Ascending aorta (tissue), 2 donors: ENCODE measurements around the gene ACOXL. TPM values are rescaled to one million over a fixed set of nuclear protein-coding genes. Genes with fewer than 3 reads are reported as not detected.

Experiments used
- DNase-seq, 2 donors: peaks; one replicate each; pipeline ENCODE4 v3.0.0-alpha.2; 2019; ENCODE audit warnings: low spot score in 2 of 2
- H3K27ac ChIP-seq, 2 donors: fragments of 200-600 bp; sonication (generic); one replicate each; pipeline ENCODE4 v1.5.1; 2016 to 2017; ENCODE audit warnings: mild to moderate bottlenecking in 1 of 2
- H3K27me3 ChIP-seq: fragments of 200-600 bp; sonication (generic); one replicate; pipeline ENCODE4 v1.5.1; 2017
- H3K36me3 ChIP-seq, 2 donors: fragments of 200-600 bp; sonication (generic); one replicate each; pipeline ENCODE4 v1.5.1; 2016
- H3K4me1 ChIP-seq, 2 donors: fragments of 200-600 bp; sonication (generic); one replicate each; pipeline ENCODE4 v1.5.1; 2016 to 2017; ENCODE audit warnings: mild to moderate bottlenecking in 1 of 2
- H3K4me3 ChIP-seq, 2 donors: fragments of 200-600 bp; sonication (generic); one replicate each; pipeline ENCODE4 v1.5.1; 2016 to 2017; ENCODE audit warnings: mild to moderate bottlenecking in 1 of 2
- H3K9me3 ChIP-seq, 2 donors: fragments of 200-600 bp; sonication (generic); one replicate each; pipeline ENCODE4 v1.5.1; 2016
- CTCF ChIP-seq, 3 experiments: fragments of 200-600 bp in 2 of 3; fragments of 450-650 bp in 1 of 3; sonication (generic) in 2 of 3; IDR thresholded peaks; one replicate each; pipeline ENCODE4 v1.5.1; 2016 to 2019; ENCODE audit warnings: antibody characterized with exemption in 3 of 3, mild to moderate bottlenecking in 1 of 3, moderate library complexity in 1 of 3
- intact Hi-C: fragments of 100-400 bp; cut with DNase I; formaldehyde crosslinking; loops from one replicate; pipeline ENCODE4 v1.15.1; 2023
- total RNA-seq: library from RNA; depleted of rRNA; stranded (reverse); fragments of >200 nt; gene quantifications from one replicate; pipeline ENCODE4 v1.1.0, GENCODE V29; 2016

Gene ACOXL
- total RNA-seq, 1 donor from 2014 or later: not detected

- Histone ChIP-seq H3K4me1 (no peaks in the 10 kb centered on the region), H3K27me3 (no peaks in the 10 kb centered on the region), H3K4me3 (no peak overlapping the region), H3K36me3 (no peaks in the 10 kb centered on the region), H3K9me3 (peaks cover 0 to 5% of the 10 kb centered on the region in 2 donors), H3K27ac (no peak overlapping the region)
- DNase-seq: no peak
- intact Hi-C loops: no loop called here
- no peak for TF ChIP-seq CTCF (IDR thresholded peaks at IDR 0.05)
Measured at GRCh38 chr2:111057045-111057444, 324.7 kb downstream of the ACOXL start.

DNA sequence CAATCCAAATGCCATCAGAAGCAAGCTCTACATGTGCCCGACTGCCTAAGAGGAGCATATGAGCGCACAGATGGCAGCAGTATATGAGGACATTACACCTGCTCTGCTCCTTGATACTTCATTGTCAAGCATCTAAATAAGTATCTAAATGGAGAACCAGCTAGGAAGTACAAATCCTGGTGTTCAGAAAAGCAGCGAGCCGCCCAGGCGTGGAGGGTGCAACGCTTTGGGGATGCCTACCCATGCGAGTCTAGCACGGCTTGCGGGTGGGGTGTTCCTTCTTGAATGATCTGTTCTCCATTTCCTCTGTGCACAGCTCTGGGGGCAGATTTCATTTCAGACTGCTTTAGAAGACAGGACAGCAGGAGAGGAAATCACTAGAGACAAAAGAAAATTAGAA lies 325.3 kb downstream of the ACOXL start:
- intact Hi-C loops: no loop called here
- H3K27me3 ChIP-seq: no peaks in the 10 kb centered on the region
- H3K9me3 ChIP-seq: peaks cover 0 to 5% of the 10 kb centered on the region in 2 donors
- no peak for DNase-seq
- H3K4me3 ChIP-seq: no peak overlapping the region
- H3K4me1 ChIP-seq: no peaks in the 10 kb centered on the region
- TF ChIP-seq CTCF (IDR thresholded peaks at IDR 0.05): no peak
- no peak overlapping the region for H3K27ac ChIP-seq
- no peaks in the 10 kb centered on the region for H3K36me3 ChIP-seq

DNA sequence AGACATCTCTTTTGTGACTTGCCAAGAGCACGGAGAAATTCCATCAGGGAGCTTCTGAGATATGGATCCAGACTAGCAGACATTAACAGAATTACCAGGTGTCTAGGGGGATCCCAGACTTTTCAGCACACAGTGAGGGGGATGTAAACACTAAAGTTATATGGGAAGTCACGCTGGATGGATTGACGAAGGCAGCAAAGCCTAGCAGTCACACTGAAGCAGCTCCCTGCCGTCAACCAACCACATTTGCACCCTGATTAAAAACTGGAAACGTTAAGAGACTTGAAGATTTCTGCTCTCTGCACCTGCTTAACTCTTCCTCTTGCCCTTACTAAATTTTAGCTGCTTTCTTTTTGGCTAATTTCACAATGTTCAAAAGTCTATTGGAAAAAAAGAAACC lies 325.9 kb downstream of the ACOXL start:
- Histone ChIP-seq H3K4me3 (no peak overlapping the region), H3K27me3 (no peaks in the 10 kb centered on the region), H3K27ac (no peak overlapping the region), H3K4me1 (no peaks in the 10 kb centered on the region), H3K9me3 (peaks cover 0 to 5% of the 10 kb centered on the region in 2 donors), H3K36me3 (no peaks in the 10 kb centered on the region)
- no peak for DNase-seq
- intact Hi-C loops: no loop called here
- TF ChIP-seq CTCF (IDR thresholded peaks at IDR 0.05): no peak

GRCh38 chr2:111061191-111061590 lies 328.8 kb downstream of the ACOXL start:
- DNase-seq: no peak
- Histone ChIP-seq H3K9me3 (peaks cover 0 to 5% of the 10 kb centered on the region in 2 donors), H3K27ac (no peak overlapping the region), H3K36me3 (no peaks in the 10 kb centered on the region), H3K4me3 (no peak overlapping the region), H3K4me1 (no peaks in the 10 kb centered on the region), H3K27me3 (no peaks in the 10 kb centered on the region)
- intact Hi-C loops: no loop called here
- no peak for TF ChIP-seq CTCF (IDR thresholded peaks at IDR 0.05)

DNA sequence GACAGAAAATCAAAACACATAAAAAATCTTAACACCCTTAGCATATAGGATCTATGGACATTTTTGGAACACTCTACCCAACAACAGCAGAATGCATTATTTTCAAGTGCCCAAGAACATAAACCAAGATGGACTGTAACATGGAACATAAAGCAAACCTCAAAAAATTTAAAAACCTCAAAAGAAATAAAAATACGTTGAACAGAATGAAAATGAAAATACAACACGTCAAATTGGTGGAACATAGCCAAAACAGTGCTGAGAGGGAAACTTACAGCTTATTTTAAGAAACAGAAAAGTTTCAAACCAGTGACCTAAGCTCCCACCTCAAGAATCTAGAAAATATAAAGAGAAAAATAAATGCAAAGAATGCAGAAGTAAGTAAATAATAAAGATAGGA lies 330.0 kb downstream of the ACOXL start:
- no peak for TF ChIP-seq CTCF (IDR thresholded peaks at IDR 0.05)
- intact Hi-C loops: no loop called here
- H3K27ac ChIP-seq: no peak overlapping the region
- H3K27me3 ChIP-seq: no peaks in the 10 kb centered on the region
- no peak overlapping the region for H3K4me3 ChIP-seq
- peaks cover 0 to 5% of the 10 kb centered on the region in 2 donors for H3K9me3 ChIP-seq
- no peak for DNase-seq
- no peaks in the 10 kb centered on the region for H3K36me3 ChIP-seq
- H3K4me1 ChIP-seq: no peaks in the 10 kb centered on the region

GRCh38 chr2:111066062-111066593 lies 333.8 kb downstream of the ACOXL start:
- H3K27ac ChIP-seq: no peak overlapping the region
- no peaks in the 10 kb centered on the region for H3K27me3 ChIP-seq
- H3K36me3 ChIP-seq: no peaks in the 10 kb centered on the region
- no peak overlapping the region for H3K4me3 ChIP-seq
- intact Hi-C loops: no loop called here
- H3K4me1 ChIP-seq: peaks cover 0 to under 1% of the 10 kb centered on the region in 2 donors
- no peak for DNase-seq
- TF ChIP-seq CTCF (IDR thresholded peaks at IDR 0.05): no peak
- no peaks in the 10 kb centered on the region for H3K9me3 ChIP-seq
